H1 (cell line): ENCODE measurements around the gene DLGAP5. TPM values are rescaled to one million over a fixed set of nuclear protein-coding genes. Genes with fewer than 3 reads are reported as not detected.

Experiments used
- CBX5 ChIP-seq: fragments of 300-800, 300-1000 bp; sonication (generic); IDR thresholded peaks from 2 replicates; pipeline ENCODE4 v1.7.1; 2016; ENCODE audit warnings: antibody characterized with exemption, low read length, low read depth
- SIX5 ChIP-seq: IDR thresholded peaks from 2 replicates; pipeline ENCODE4 v1.6.1; 2011; ENCODE audit warnings: mild to moderate bottlenecking, low read depth, low read length
- SP2 ChIP-seq: IDR thresholded peaks from 2 replicates; pipeline ENCODE4 v1.6.1; 2012; ENCODE audit warnings: mild to moderate bottlenecking, low read length, inconsistent platforms
- TCF12 ChIP-seq: IDR thresholded peaks from 2 replicates; pipeline ENCODE4 v1.6.1; 2011; ENCODE audit warnings: low read depth, mild to moderate bottlenecking, low read length
- polyA plus RNA-seq, 7 experiments: library from polyadenylated mRNA; depleted of rRNA in 3 of 7; stranded (reverse) in 5 of 7; unstranded in 2 of 7; fragments of >200 nt in 5 of 7; fragments of 200-250 nt in 2 of 7; gene quantifications; 1 replicate in 5 of 7; 2 replicates in 1 of 7; 4 replicates in 1 of 7; pipeline versions ENCODE4 v1.2.1 to v1.2.3, GENCODE V29; 2011 to 2013; ENCODE audit warnings: missing spikeins in 2 of 7, mixed read lengths in 2 of 7
- total RNA-seq: library from RNA; stranded (reverse); fragmentation: NEBNext Ultra II Directional; extraction: Animal tissue kit (Norgen Biotek cat#: 25700); gene quantifications from 2 replicates; pipeline ENCODE4 v1.2.1, GENCODE V29; 2021

DLGAP5 gene
- total and polyA plus RNA-seq, 2 of the 8 experiments (the other 6 are each of a cell fraction or from before 2014, with no cell fraction given): 16.9 to 155 TPM

GRCh38 chr14:55133416-55133815 lies 58.0 kb downstream of the DLGAP5 start (continued):
- TF ChIP-seq SP2 (no peak), CBX5 (no peak), TCF12 (no peak), SIX5 (no peak)
- TF ChIP-seq, all 59 proteins: peak for 0
